DND-41 (cell line): Measurements from ENCODE around the gene GFM1.

Experiments
- ATAC-seq: fragments of 200-7000 bp; cut with Tn5 transposase; 3 replicates; pipeline ENCODE4 v1.9.1; 2021; ENCODE audit warnings: low read depth; ENCODE audit not compliant: insufficient read depth
- DNase-seq: peaks from one replicate; pipeline ENCODE4 v3.0.0-alpha.2; 2020
- H2AFZ ChIP-seq: 2 replicates; pipeline ENCODE4 v1.6.0; 2012; ENCODE audit warnings: low read depth, low read length
- H3K27ac ChIP-seq: 2 replicates; pipeline ENCODE4 v1.5.1; 2012; ENCODE audit warnings: low read length, inconsistent platforms
- H3K27me3 ChIP-seq: fragments of 200-600 bp; sonication (generic); 2 replicates; pipeline ENCODE4 v1.6.0; 2012; ENCODE audit warnings: low read length, mild to moderate bottlenecking, inconsistent platforms; ENCODE audit not compliant: insufficient read depth, poor library complexity
- H3K36me3 ChIP-seq: 2 replicates; pipeline ENCODE4 v1.5.1; 2012; ENCODE audit warnings: low read length, inconsistent platforms; ENCODE audit not compliant: insufficient read depth
- H3K4me1 ChIP-seq: 2 replicates; pipeline ENCODE4 v1.5.1; 2012; ENCODE audit warnings: mild to moderate bottlenecking, low read length; ENCODE audit not compliant: insufficient read depth
- H3K4me2 ChIP-seq: 2 replicates; pipeline ENCODE4 v1.6.0; 2012; ENCODE audit warnings: mild to moderate bottlenecking, moderate library complexity, low read length, inconsistent platforms; ENCODE audit not compliant: insufficient read depth
- H3K4me3 ChIP-seq, 2 experiments: fragments of 200-600 bp in 1 of 2; shearing (Covaris generic) in 1 of 2; 2 replicates each; pipeline ENCODE4 v1.5.1; 2012 to 2016; ENCODE audit warnings: inconsistent platforms in 2 of 2, low read length in 2 of 2, mild to moderate bottlenecking in 2 of 2, low read depth in 1 of 2, moderate library complexity in 1 of 2
- H3K79me2 ChIP-seq: 2 replicates; pipeline ENCODE4 v1.6.0; 2012; ENCODE audit warnings: low read length, inconsistent platforms; ENCODE audit not compliant: insufficient read depth
- H3K9ac ChIP-seq: 2 replicates; pipeline ENCODE4 v1.6.0; 2012; ENCODE audit warnings: low read depth, mild to moderate bottlenecking, inconsistent platforms, low read length, moderate library complexity
- H3K9me3 ChIP-seq: 2 replicates; pipeline ENCODE4 v1.5.1; 2012; ENCODE audit warnings: low read length, moderate library complexity, mild to moderate bottlenecking, inconsistent platforms; ENCODE audit not compliant: insufficient read depth, severe bottlenecking
- H4K20me1 ChIP-seq: 2 replicates; pipeline ENCODE4 v1.6.0; 2012; ENCODE audit warnings: low read length; ENCODE audit not compliant: insufficient read depth
- EZH2 ChIP-seq: IDR thresholded peaks from 3 replicates; pipeline ENCODE4 v1.6.1; 2012; ENCODE audit warnings: borderline replicate concordance, low read depth, mild to moderate bottlenecking, moderate library complexity, low read length, inconsistent platforms; ENCODE audit not compliant: severe bottlenecking
- TF ChIP-seq, protein P1 (sequence below): IDR thresholded peaks from 2 replicates; pipeline ENCODE4 v1.5.1; 2012; ENCODE audit warnings: borderline replicate concordance, low read length, moderate library complexity, mild to moderate bottlenecking; ENCODE audit not compliant: poor library complexity, severe bottlenecking; ENCODE audit errors: extremely low read depth

Gene GFM1

DNA sequence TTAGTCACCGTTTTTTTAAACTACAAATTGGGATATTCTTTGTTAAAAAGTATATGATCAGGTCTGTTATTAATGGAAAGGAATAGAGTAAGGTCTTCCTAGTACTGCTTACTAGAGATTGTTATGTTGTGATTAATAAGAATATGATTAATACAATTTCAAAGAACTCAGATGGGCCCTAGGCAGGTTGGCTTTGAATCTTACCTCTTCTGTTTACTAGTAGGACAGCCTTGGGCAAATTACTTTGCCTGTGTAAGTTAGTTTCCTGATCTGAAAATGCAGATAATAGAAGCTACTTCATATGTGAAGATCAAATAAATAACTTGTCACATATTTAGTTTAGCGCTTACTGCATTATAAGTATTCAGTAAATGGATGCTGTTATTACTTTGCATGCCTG lies 6.9 kb downstream of the GFM1 start:
- Histone ChIP-seq H3K4me3 (no peak overlapping the region), H3K36me3 (peaks cover 79% of the 10 kb centered on the region), H3K9ac (no peak overlapping the region), H3K4me2 (no peak overlapping the region), H3K9me3 (no peaks in the 10 kb centered on the region), H3K27ac (no peak overlapping the region), H3K27me3 (no peaks in the 10 kb centered on the region), H3K79me2 (peaks cover 24% of the 10 kb centered on the region), H3K4me1 (peaks cover 6% of the 10 kb centered on the region), H2AFZ (no peak overlapping the region), H4K20me1 (no peaks in the 10 kb centered on the region; the same call in 1 of the 2 replicates)
- ATAC-seq (no peak), DNase-seq (no peak)
- TF ChIP-seq, protein P1, sequence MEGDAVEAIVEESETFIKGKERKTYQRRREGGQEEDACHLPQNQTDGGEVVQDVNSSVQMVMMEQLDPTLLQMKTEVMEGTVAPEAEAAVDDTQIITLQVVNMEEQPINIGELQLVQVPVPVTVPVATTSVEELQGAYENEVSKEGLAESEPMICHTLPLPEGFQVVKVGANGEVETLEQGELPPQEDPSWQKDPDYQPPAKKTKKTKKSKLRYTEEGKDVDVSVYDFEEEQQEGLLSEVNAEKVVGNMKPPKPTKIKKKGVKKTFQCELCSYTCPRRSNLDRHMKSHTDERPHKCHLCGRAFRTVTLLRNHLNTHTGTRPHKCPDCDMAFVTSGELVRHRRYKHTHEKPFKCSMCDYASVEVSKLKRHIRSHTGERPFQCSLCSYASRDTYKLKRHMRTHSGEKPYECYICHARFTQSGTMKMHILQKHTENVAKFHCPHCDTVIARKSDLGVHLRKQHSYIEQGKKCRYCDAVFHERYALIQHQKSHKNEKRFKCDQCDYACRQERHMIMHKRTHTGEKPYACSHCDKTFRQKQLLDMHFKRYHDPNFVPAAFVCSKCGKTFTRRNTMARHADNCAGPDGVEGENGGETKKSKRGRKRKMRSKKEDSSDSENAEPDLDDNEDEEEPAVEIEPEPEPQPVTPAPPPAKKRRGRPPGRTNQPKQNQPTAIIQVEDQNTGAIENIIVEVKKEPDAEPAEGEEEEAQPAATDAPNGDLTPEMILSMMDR, result no peak
- TF ChIP-seq EZH2, result no peak

DNA sequence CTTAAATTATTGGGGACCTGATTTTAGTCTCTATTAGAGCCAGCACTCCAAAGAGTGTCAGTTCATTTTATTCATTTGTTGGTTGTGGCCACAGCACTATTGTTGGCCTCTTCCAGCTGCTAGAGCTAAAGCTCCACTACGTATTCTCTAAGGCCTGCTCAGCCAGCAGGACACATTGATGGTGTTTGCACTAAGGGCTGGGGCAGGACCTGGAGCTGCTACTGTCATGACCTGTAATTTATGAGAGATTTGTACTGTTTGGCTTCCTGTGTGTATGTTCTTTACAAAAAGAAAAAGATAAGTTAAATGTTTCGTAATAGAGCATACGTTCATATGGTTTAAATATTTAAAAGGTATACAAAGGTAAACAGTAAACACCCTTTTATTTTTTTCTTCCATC lies 8.1 kb downstream of the GFM1 start:
- Histone ChIP-seq H4K20me1 (no peaks in the 10 kb centered on the region; the same call in 1 of the 2 replicates), H2AFZ (no peak overlapping the region), H3K79me2 (peaks cover 12% of the 10 kb centered on the region; the same call in 1 of the 2 replicates), H3K9me3 (no peaks in the 10 kb centered on the region), H3K27me3 (no peaks in the 10 kb centered on the region), H3K4me3 (no peak overlapping the region), H3K36me3 (peaks cover 75% of the 10 kb centered on the region), H3K4me2 (no peak overlapping the region), H3K9ac (no peak overlapping the region), H3K27ac (no peak overlapping the region), H3K4me1 (no peaks in the 10 kb centered on the region)
- TF ChIP-seq, protein P1, result no peak
- no peak for TF ChIP-seq EZH2
- DNase-seq (no peak), ATAC-seq (no peak)

DNA sequence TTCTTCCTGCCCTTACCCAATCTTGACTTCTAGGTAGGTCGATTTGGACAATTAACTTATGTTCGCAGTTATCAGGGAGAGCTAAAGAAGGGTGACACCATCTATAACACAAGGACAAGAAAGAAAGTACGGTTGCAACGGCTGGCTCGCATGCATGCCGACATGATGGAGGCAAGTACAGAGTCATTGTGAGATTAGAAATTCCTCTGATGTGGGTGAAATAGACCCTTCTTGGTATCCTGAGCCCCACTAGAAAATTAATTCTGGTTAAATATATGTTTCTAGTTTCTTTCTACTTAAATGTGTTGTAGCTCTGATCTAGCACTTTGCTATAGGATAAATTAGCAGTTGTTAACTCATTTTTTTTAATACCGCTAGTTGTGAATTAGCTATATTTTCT lies 14.6 kb downstream of the GFM1 start:
- TF ChIP-seq, protein P1, result no peak
- TF ChIP-seq EZH2, result no peak
- Histone ChIP-seq H3K27me3 (no peaks in the 10 kb centered on the region), H3K4me3 (no peak overlapping the region), H3K4me1 (no peaks in the 10 kb centered on the region), H3K9ac (no peak overlapping the region), H3K9me3 (no peaks in the 10 kb centered on the region), H3K4me2 (no peak overlapping the region), H3K27ac (no peak overlapping the region), H3K36me3 (peaks cover 83% of the 10 kb centered on the region), H2AFZ (no peak overlapping the region), H3K79me2 (0 out of 2 replicates have a peak, but pooled peaks cover 2% of the 10 kb centered on the region), H4K20me1 (no peaks in the 10 kb centered on the region)
- DNase-seq (no peak), ATAC-seq (no peak)
